ENCODE data around the gene PLEKHH1. TPM values are rescaled to one million over a fixed set of nuclear protein-coding genes. Genes with fewer than 3 reads are reported as not detected.

The PLEKHH1 gene
- total and polyA plus RNA-seq, 9 of the 15 experiments (the other 6 are each of a cell fraction or from before 2014, with no cell fraction given): 0.76 to 5.9 (median 2.9) TPM

DNA sequence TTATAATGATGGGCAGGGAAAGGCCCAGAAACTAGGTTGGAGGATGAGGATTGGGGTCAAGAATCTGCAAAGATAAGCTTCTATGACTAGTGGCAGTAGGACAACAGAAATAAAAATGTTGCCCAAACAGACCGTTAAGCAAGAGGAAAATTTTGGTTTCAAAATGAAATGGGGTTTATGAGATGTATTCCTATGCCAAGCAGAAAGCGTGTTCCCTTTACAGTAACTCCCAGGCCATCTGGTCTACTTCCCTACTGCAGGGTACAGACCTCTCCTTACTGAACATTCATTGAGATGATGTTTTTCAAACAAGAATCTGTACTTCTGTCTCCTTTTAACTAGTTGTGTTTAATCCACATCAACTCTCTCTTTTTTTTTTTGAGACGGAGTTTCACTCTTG is 24.1 kb upstream of the PLEKHH1 start (continued):
- TF ChIP-seq, protein P1, sequence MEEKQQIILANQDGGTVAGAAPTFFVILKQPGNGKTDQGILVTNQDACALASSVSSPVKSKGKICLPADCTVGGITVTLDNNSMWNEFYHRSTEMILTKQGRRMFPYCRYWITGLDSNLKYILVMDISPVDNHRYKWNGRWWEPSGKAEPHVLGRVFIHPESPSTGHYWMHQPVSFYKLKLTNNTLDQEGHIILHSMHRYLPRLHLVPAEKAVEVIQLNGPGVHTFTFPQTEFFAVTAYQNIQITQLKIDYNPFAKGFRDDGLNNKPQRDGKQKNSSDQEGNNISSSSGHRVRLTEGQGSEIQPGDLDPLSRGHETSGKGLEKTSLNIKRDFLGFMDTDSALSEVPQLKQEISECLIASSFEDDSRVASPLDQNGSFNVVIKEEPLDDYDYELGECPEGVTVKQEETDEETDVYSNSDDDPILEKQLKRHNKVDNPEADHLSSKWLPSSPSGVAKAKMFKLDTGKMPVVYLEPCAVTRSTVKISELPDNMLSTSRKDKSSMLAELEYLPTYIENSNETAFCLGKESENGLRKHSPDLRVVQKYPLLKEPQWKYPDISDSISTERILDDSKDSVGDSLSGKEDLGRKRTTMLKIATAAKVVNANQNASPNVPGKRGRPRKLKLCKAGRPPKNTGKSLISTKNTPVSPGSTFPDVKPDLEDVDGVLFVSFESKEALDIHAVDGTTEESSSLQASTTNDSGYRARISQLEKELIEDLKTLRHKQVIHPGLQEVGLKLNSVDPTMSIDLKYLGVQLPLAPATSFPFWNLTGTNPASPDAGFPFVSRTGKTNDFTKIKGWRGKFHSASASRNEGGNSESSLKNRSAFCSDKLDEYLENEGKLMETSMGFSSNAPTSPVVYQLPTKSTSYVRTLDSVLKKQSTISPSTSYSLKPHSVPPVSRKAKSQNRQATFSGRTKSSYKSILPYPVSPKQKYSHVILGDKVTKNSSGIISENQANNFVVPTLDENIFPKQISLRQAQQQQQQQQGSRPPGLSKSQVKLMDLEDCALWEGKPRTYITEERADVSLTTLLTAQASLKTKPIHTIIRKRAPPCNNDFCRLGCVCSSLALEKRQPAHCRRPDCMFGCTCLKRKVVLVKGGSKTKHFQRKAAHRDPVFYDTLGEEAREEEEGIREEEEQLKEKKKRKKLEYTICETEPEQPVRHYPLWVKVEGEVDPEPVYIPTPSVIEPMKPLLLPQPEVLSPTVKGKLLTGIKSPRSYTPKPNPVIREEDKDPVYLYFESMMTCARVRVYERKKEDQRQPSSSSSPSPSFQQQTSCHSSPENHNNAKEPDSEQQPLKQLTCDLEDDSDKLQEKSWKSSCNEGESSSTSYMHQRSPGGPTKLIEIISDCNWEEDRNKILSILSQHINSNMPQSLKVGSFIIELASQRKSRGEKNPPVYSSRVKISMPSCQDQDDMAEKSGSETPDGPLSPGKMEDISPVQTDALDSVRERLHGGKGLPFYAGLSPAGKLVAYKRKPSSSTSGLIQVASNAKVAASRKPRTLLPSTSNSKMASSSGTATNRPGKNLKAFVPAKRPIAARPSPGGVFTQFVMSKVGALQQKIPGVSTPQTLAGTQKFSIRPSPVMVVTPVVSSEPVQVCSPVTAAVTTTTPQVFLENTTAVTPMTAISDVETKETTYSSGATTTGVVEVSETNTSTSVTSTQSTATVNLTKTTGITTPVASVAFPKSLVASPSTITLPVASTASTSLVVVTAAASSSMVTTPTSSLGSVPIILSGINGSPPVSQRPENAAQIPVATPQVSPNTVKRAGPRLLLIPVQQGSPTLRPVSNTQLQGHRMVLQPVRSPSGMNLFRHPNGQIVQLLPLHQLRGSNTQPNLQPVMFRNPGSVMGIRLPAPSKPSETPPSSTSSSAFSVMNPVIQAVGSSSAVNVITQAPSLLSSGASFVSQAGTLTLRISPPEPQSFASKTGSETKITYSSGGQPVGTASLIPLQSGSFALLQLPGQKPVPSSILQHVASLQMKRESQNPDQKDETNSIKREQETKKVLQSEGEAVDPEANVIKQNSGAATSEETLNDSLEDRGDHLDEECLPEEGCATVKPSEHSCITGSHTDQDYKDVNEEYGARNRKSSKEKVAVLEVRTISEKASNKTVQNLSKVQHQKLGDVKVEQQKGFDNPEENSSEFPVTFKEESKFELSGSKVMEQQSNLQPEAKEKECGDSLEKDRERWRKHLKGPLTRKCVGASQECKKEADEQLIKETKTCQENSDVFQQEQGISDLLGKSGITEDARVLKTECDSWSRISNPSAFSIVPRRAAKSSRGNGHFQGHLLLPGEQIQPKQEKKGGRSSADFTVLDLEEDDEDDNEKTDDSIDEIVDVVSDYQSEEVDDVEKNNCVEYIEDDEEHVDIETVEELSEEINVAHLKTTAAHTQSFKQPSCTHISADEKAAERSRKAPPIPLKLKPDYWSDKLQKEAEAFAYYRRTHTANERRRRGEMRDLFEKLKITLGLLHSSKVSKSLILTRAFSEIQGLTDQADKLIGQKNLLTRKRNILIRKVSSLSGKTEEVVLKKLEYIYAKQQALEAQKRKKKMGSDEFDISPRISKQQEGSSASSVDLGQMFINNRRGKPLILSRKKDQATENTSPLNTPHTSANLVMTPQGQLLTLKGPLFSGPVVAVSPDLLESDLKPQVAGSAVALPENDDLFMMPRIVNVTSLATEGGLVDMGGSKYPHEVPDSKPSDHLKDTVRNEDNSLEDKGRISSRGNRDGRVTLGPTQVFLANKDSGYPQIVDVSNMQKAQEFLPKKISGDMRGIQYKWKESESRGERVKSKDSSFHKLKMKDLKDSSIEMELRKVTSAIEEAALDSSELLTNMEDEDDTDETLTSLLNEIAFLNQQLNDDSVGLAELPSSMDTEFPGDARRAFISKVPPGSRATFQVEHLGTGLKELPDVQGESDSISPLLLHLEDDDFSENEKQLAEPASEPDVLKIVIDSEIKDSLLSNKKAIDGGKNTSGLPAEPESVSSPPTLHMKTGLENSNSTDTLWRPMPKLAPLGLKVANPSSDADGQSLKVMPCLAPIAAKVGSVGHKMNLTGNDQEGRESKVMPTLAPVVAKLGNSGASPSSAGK (IDR thresholded peaks at IDR 0.05): no peak
- TF ChIP-seq RBFOX2 (IDR thresholded peaks at IDR 0.05; ENCODE audit: low read depth, low read length) (no peak), SNRNP70 (optimal IDR thresholded peaks at IDR 0.05; ENCODE audit: low read depth, low read length) (no peak), SAP30 (IDR thresholded peaks at IDR 0.05; ENCODE audit: borderline replicate concordance, insufficient read depth, low read depth, low read length, poor library complexity, severe bottlenecking) (no peak)

Data from K562 (cell line).